Transverse colon (tissue), 4 donors: Measurements from ENCODE around the gene ALOXE3. TPM values are rescaled to one million over a fixed set of nuclear protein-coding genes. Genes with fewer than 3 reads are reported as not detected.
A peak's percentile ranks its signal among the peaks of the same experiment; 100 is the strongest.

Experiments used
- DNase-seq: peaks from one replicate; pipeline ENCODE4 v3.0.0-alpha.2; 2019
- H3K27ac ChIP-seq, 4 donors: fragments of 200-600 bp; sonication (generic); 2 replicates each; pipeline ENCODE4 v1.5.1; 2016 to 2018; ENCODE audit warnings: inconsistent platforms in 4 of 4
- H3K27me3 ChIP-seq: fragments of 200-600 bp; sonication (generic); 2 replicates; pipeline ENCODE4 v1.5.1; 2017; ENCODE audit warnings: inconsistent platforms
- H3K36me3 ChIP-seq, 4 donors: fragments of 200-600 bp; sonication (generic); 2 replicates each; pipeline ENCODE4 v1.5.1; 2017 to 2019; ENCODE audit warnings: inconsistent platforms in 4 of 4
- H3K4me1 ChIP-seq, 4 donors: fragments of 200-600 bp; sonication (generic); 2 replicates each; pipeline ENCODE4 v1.5.1; 2017 to 2020; ENCODE audit warnings: inconsistent platforms in 4 of 4
- H3K4me3 ChIP-seq, 4 donors: fragments of 200-600 bp; sonication (generic); 1 replicate in 1 of 4; 2 replicates in 3 of 4; pipeline versions ENCODE4 v1.5.1 to v1.6.1; 2017 to 2019; ENCODE audit warnings: inconsistent platforms in 4 of 4
- H3K9me3 ChIP-seq, 2 donors: fragments of 200-600 bp; sonication (generic); 2 replicates each; pipeline ENCODE4 v1.5.1; 2017 to 2019; ENCODE audit warnings: inconsistent platforms in 2 of 2
- EP300 ChIP-seq: sonication (generic); formaldehyde crosslinking; IDR thresholded peaks from one replicate; pipeline ENCODE4 v1.6.1; 2017; ENCODE audit warnings: antibody characterized with exemption, low read depth
- POLR2A ChIP-seq: fragments of 450-650 bp; IDR thresholded peaks from one replicate; pipeline ENCODE4 v1.6.1; 2016; ENCODE audit warnings: antibody characterized with exemption, mild to moderate bottlenecking, moderate library complexity
- POLR2AphosphoS5 ChIP-seq, 3 donors: sonication (generic); formaldehyde crosslinking; IDR thresholded peaks; one replicate each; pipeline ENCODE4 v1.6.1; 2016; ENCODE audit warnings: antibody characterized with exemption in 3 of 3
- WGBS, 2 donors: methylation state at CpG; one replicate each; pipeline ENCODE4 v1.1.5; 2018; ENCODE audit warnings: low coverage in 1 of 2; 5-methylcytosine and 5-hydroxymethylcytosine counted together
- in situ Hi-C, 4 donors: fragments of 200-750 bp; cut with MboI; loops; one replicate each; pipeline versions ENCODE4 v1.15.0 to v1.15.1; 2017; ENCODE audit warnings: low sequenced_read_pairs in 3 of 4, low pct_ligation_motif_present in 1 of 4, low pct_unique_long_range_greater_than_20kb in 1 of 4
- intact Hi-C: fragments of 100-400 bp; cut with DNase I; formaldehyde crosslinking; loops from one replicate; pipeline ENCODE4 v1.15.1; 2023; ENCODE audit warnings: low total_unique reads
- total RNA-seq, 4 donors: library from RNA; depleted of rRNA; stranded (reverse); fragments of >200 nt; gene quantifications; one replicate each; pipeline ENCODE4 v1.1.0, GENCODE V29; 2016
- TF ChIP-seq, protein P1 (sequence below), 5 experiments: fragments of 200-600 bp in 3 of 5; fragments of 450-650 bp in 2 of 5; sonication (generic) in 3 of 5; IDR thresholded peaks; 1 replicate in 2 of 5; 2 replicates in 3 of 5; pipeline ENCODE4 v1.5.1; 2016 to 2017; ENCODE audit warnings: antibody characterized with exemption in 5 of 5, inconsistent platforms in 3 of 5, mild to moderate bottlenecking in 2 of 5, moderate library complexity in 1 of 5

Gene ALOXE3
- total RNA-seq, 4 donors from 2014 or later = 0.79 TPM; not detected in 3

DNA sequence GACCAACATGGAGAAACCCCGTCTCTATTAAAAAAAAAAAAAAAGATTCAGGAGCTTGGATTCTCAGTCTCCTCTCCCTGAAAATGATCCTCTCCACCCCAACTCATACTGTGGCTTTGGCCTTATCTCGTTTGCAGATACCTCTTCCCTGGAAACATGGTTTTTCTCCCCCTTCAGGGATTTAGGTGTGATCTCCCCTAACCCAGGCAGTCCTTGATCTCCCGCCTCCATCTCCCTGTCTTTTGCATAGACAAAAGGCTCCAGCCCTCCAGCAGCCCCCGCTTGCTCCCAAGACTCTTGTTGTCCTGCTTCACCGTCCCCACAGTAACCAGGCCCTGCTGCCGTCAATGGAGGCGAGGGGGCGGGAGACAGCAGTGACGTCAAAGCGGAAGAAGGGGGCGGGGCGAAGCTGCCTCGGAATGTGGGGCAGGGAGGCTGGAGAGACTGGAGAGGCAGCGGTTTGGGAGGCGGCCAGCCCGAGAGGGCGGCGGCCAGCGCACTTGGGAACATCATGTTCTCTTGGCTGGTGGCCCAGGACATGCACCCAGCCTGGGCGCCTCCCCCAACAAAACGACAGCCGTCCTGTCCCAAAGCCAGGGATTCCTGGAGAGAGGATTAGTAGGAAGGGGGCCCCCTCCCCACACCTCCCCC is 35.8 kb upstream of the ALOXE3 start:
- 6% methylated on average over 22 of the region's 22 CpGs; no CpG with 5 or more reads in 1 of the 2 donors for WGBS, 2 donors
- in situ Hi-C loops = no loop called here

DNA sequence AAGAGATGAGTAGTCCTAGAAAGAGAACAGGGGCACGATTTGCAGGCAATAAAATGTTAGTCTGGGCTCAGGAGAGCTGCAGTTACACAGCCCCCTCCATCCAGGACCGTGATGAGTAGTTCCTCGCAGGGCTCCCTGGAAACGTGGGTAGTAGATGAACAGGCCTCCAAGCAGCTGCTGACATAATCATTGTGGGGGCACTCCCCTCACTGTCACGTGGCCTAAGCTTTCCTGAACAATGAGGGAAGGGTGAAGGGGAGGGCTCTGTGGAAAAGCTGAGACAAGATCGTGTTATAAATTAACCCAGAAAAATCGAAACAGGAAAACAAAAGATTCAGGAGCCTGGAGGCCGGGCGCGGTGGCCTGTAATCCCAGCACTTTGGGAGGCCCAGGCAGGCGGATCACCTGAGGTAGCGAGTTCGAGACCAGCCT is 35.2 kb upstream of the ALOXE3 start:
- WGBS, 2 donors = 8 to 27% methylated on average over 8 to 13 of the region's 13 CpGs
- in situ Hi-C loops = no loop called here
- no peak for TF ChIP-seq POLR2A
- TF ChIP-seq, protein P1, sequence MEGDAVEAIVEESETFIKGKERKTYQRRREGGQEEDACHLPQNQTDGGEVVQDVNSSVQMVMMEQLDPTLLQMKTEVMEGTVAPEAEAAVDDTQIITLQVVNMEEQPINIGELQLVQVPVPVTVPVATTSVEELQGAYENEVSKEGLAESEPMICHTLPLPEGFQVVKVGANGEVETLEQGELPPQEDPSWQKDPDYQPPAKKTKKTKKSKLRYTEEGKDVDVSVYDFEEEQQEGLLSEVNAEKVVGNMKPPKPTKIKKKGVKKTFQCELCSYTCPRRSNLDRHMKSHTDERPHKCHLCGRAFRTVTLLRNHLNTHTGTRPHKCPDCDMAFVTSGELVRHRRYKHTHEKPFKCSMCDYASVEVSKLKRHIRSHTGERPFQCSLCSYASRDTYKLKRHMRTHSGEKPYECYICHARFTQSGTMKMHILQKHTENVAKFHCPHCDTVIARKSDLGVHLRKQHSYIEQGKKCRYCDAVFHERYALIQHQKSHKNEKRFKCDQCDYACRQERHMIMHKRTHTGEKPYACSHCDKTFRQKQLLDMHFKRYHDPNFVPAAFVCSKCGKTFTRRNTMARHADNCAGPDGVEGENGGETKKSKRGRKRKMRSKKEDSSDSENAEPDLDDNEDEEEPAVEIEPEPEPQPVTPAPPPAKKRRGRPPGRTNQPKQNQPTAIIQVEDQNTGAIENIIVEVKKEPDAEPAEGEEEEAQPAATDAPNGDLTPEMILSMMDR (IDR thresholded peaks at IDR 0.05) = no peak
- peak; percentile 85 to 91 (median 86) for TF ChIP-seq POLR2AphosphoS5 (IDR thresholded peaks at IDR 0.05)
- TF ChIP-seq EP300 = no peak

More for the DNA sequence above, 35.8 kb upstream of the ALOXE3 start:
- Histone ChIP-seq H3K27ac (peak overlapping the region; percentile 95 to 100 (median 99)), H3K4me3 (peak overlapping the region; percentile 20 to 92 (median 72)), H3K4me1 (peaks cover 14 to 63% (median 47%) of the 10 kb centered on the region in 4 donors), H3K9me3 (no peaks in the 10 kb centered on the region), H3K27me3 (no peaks in the 10 kb centered on the region), H3K36me3 (peaks cover 0 to 15% (median 10%) of the 10 kb centered on the region in 4 donors)
- intact Hi-C loops = no loop called here
- peak; percentile 99 for DNase-seq
- TF ChIP-seq POLR2A = peak; percentile 76
- peak; percentile 97 to 99 (median 98) for TF ChIP-seq POLR2AphosphoS5 (IDR thresholded peaks at IDR 0.05)
- TF ChIP-seq, protein P1 (IDR thresholded peaks at IDR 0.05) = peak in 1 of 5 experiments; percentile 3
- peak; percentile 100 for TF ChIP-seq EP300

DNA sequence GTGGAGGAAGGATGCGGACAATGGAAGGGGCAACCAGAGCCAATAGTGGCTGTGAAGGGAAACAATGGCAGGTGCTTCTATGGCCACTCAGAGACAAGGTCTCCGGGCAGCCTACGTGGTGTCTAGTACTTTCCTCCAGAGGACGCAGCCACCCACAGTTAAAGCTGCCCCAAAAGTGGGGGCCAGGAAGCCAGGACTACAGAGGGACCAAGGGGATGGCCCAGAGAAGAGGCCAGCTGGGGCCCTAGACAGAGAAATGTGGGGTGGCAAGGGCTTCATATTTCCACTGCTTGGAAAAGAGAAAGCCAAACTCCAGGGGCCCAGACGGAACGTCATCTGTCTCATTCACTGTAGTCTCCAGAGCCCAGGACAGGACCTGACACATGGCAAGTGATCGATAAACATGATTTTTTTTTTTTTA is 34.7 kb upstream of the ALOXE3 start:
- TF ChIP-seq EP300 (no peak), POLR2A (no peak), POLR2AphosphoS5 (IDR thresholded peaks at IDR 0.05) (no peak)
- TF ChIP-seq, protein P1 (IDR thresholded peaks at IDR 0.05) = no peak
- Histone ChIP-seq H3K9me3 (no peaks in the 10 kb centered on the region), H3K27me3 (no peaks in the 10 kb centered on the region), H3K4me3 (peak overlapping the region in 3 of 4 donors; percentile 5 to 92 (median 49)), H3K4me1 (peaks cover 10 to 53% (median 41%) of the 10 kb centered on the region in 4 donors), H3K36me3 (peaks cover 0 to 26% (median 15%) of the 10 kb centered on the region in 4 donors), H3K27ac (peak overlapping the region; percentile 95 to 100 (median 99))
- WGBS, 2 donors = 67 to 72% methylated on average over 5 to 7 of the region's 7 CpGs
- intact Hi-C loops (no loop called here), in situ Hi-C loops (no loop called here)
- DNase-seq = no peak

More for the DNA sequence above, 35.2 kb upstream of the ALOXE3 start:
- Histone ChIP-seq H3K36me3 (peaks cover 0 to 20% (median 13%) of the 10 kb centered on the region in 4 donors), H3K4me3 (peak overlapping the region; percentile 20 to 92 (median 24)), H3K4me1 (peaks cover 13 to 58% (median 44%) of the 10 kb centered on the region in 4 donors), H3K27me3 (no peaks in the 10 kb centered on the region), H3K9me3 (no peaks in the 10 kb centered on the region), H3K27ac (peak overlapping the region; percentile 95 to 100 (median 99))
- intact Hi-C loops = no loop called here
- peak; percentile 85 for DNase-seq

DNA sequence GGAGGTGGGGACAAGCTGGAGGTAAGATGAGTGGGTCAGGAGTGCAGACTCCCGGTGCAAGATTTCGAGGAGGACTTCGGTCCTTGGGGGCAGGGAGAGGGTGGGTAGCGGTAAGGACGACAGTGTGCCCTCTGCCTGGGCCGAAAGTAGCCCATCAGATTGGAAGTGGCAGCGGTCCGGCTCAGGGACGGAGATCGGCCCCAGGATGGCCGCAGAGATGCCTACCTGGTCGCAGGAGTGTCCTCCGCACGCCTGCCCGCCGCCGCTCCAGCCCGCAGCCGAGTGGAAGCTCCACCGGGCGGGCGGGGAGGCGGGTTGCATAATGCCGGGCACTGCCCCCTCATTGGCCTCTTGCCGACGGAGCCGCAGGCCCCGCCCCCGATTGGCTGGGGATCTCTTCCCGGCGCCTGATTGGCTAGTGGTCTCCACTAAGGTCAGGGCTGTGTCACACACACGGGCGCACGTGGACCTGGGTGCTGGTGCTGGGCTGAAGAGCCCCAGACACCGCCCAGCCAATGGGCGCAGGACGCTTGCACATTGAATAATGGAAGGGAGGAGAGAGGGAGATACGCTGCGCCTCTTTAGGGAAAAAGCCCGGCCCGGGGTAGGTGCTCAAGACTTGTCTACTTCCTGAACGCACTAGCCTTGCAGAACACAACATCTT is 33.9 kb upstream of the ALOXE3 start, which contains the start of gene PER1:
PER1 (minus strand) TSS at position 293 of the 664 bp plus-strand sequence. CDS start 1,698 bp downstream, outside the sequence.
- H3K27me3 ChIP-seq = no peaks in the 10 kb centered on the region
- H3K36me3 ChIP-seq = peaks cover 0 to 33% (median 22%) of the 10 kb centered on the region in 4 donors

More for the DNA sequence above, 33.9 kb upstream of the ALOXE3 start, which contains the start of gene PER1:
- in situ Hi-C loops = no loop called here
- peak; percentile 97 for DNase-seq
- Histone ChIP-seq H3K9me3 (no peaks in the 10 kb centered on the region), H3K27ac (peak within 1 kb of the TSS; percentile 95 to 100 (median 99)), H3K4me3 (peak within 1 kb of the TSS; percentile 46 to 92 (median 67)), H3K4me1 (peaks cover 10 to 47% (median 40%) of the 10 kb centered on the region in 4 donors)
- intact Hi-C loops = no loop called here
- TF ChIP-seq POLR2AphosphoS5 (IDR thresholded peaks at IDR 0.05) = peak; percentile 98 to 99 (median 98)
- peak; percentile 93 for TF ChIP-seq POLR2A
- TF ChIP-seq, protein P1 (IDR thresholded peaks at IDR 0.05) = no peak
- peak; percentile 81 for TF ChIP-seq EP300
- WGBS, 2 donors = 6% methylated on average over 42 of the region's 42 CpGs; no CpG with 5 or more reads in 1 of the 2 donors
